IPS-18c (cell line): ENCODE data around the gene TRIM62.

Experiments used
- H3K4me3 ChIP-seq: 2 replicates; pipeline ENCODE4 v1.7.0; 2013; ENCODE audit warnings: low read depth, mild to moderate bottlenecking, low read length, moderate library complexity; ENCODE audit not compliant: insufficient read depth
- H3K9me3 ChIP-seq: one replicate; pipeline ENCODE4 v1.6.1; 2013; ENCODE audit warnings: mild to moderate bottlenecking, low read length, moderate library complexity; ENCODE audit not compliant: control insufficient read depth, insufficient read depth

Gene TRIM62

GRCh38 chr1:33168556-33169289 is 13.1 kb downstream of the TRIM62 start:
- Histone ChIP-seq H3K9me3 (no peaks in the 10 kb centered on the region), H3K4me3 (no peak overlapping the region)

GRCh38 chr1:33167650-33168447 is 14.0 kb downstream of the TRIM62 start:
- no peaks in the 10 kb centered on the region for H3K9me3 ChIP-seq
- H3K4me3 ChIP-seq: no peak overlapping the region

GRCh38 chr1:33165809-33166208 is 16.0 kb downstream of the TRIM62 start:
- no peak overlapping the region for H3K4me3 ChIP-seq
- H3K9me3 ChIP-seq: no peaks in the 10 kb centered on the region

- Histone ChIP-seq H3K4me3 (no peak overlapping the region), H3K9me3 (no peaks in the 10 kb centered on the region)
Measured at GRCh38 chr1:33165209-33165608, 16.6 kb downstream of the TRIM62 start.

GRCh38 chr1:33163621-33164519 is 18.0 kb downstream of the TRIM62 start:
- no peak overlapping the region for H3K4me3 ChIP-seq

GRCh38 chr1:33162141-33162540 is 19.7 kb downstream of the TRIM62 start:
- Histone ChIP-seq H3K9me3 (no peaks in the 10 kb centered on the region), H3K4me3 (no peak overlapping the region)

More at GRCh38 chr1:33163621-33164519, 18.0 kb downstream of the TRIM62 start:
- no peaks in the 10 kb centered on the region for H3K9me3 ChIP-seq

GRCh38 chr1:33161061-33161681 is 20.7 kb downstream of the TRIM62 start:
- Histone ChIP-seq H3K4me3 (no peak overlapping the region; the same call in 1 of the 2 replicates), H3K9me3 (no peaks in the 10 kb centered on the region)

- Histone ChIP-seq H3K9me3 (no peaks in the 10 kb centered on the region), H3K4me3 (no peak overlapping the region)
Measured at GRCh38 chr1:33159577-33159976, 22.3 kb downstream of the TRIM62 start.

- no peak overlapping the region for H3K4me3 ChIP-seq
- H3K9me3 ChIP-seq: no peaks in the 10 kb centered on the region
Measured at GRCh38 chr1:33158366-33158765, 23.5 kb downstream of the TRIM62 start.

GRCh38 chr1:33157131-33157530 is 24.7 kb downstream of the TRIM62 start:
- no peaks in the 10 kb centered on the region for H3K9me3 ChIP-seq
- H3K4me3 ChIP-seq: no peak overlapping the region

- no peaks in the 10 kb centered on the region for H3K9me3 ChIP-seq
- no peak overlapping the region for H3K4me3 ChIP-seq
Measured at GRCh38 chr1:33155877-33156538, 25.8 kb downstream of the TRIM62 start.

GRCh38 chr1:33153650-33154049 is 28.2 kb downstream of the TRIM62 start:
- H3K4me3 ChIP-seq: no peak overlapping the region; the same call in 1 of the 2 replicates
- no peaks in the 10 kb centered on the region for H3K9me3 ChIP-seq

- no peaks in the 10 kb centered on the region for H3K9me3 ChIP-seq
- H3K4me3 ChIP-seq: no peak overlapping the region; the same call in 1 of the 2 replicates
Measured at GRCh38 chr1:33152685-33153432, 29.0 kb downstream of the TRIM62 start.

- Histone ChIP-seq H3K9me3 (no peaks in the 10 kb centered on the region), H3K4me3 (no peak overlapping the region)
Measured at GRCh38 chr1:33151116-33151515, 30.7 kb downstream of the TRIM62 start.

- Histone ChIP-seq H3K4me3 (no peak overlapping the region), H3K9me3 (no peaks in the 10 kb centered on the region)
Measured at GRCh38 chr1:33150522-33150921, 31.3 kb downstream of the TRIM62 start.
